HG03571 (cell line): ENCODE measurements around the gene BACH2.
"Not testable (repeated sequence)": the region's sequence is repeated elsewhere in the genome, so short reads cannot be mapped to it uniquely, and the experiment has no call there.

ENCODE experiments used
- ATAC-seq: cut with Tn5 transposase; IDR thresholded peaks from one replicate; pipeline ENCODE4 v1.9.1; 2021; ENCODE audit not compliant: unreplicated experiment

Gene BACH2

DNA sequence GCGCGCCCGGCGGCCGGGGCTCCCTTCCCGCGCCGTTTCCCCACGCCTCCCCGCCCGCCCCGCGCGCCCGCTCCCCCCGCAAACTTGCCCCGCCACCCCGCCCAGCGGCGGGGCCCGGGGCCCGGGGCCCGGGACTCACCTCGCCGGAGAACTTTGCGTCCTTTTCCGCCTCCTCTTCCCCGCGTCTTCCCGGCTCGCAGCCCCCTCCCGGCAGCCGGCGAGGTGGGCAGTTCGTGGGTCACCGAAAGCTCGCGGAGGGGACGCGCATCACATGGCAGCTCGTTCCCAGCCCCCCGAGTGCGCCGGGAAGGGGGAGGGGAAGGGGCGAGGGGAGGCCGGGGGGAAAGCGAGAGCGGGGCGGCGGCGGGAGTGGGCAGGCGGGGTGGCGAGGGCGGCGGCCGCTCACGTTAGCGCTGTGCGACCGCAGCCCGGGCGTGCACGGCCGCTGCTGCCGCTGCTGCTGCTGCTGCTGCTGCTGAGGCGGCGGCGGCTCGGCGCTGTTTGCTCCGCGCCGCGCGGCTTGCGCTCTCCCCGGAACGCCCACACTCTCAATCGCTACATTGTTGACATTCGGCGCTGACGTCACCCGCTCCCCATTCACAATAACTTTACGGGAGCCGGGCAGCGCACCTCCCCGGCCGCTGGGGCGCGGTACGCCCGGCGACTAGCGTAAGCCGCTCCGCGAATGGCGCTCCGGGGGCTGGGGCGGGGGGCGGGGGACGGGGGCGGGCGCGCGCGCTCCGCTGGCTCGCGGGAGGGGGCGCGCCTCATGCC, at the start of gene BACH2:
BACH2 (minus strand) TSS at position 503 of the 774 bp plus-strand sequence. CDS start 287,999 bp downstream, outside the sequence.
- ATAC-seq, result peak; percentile 67

DNA sequence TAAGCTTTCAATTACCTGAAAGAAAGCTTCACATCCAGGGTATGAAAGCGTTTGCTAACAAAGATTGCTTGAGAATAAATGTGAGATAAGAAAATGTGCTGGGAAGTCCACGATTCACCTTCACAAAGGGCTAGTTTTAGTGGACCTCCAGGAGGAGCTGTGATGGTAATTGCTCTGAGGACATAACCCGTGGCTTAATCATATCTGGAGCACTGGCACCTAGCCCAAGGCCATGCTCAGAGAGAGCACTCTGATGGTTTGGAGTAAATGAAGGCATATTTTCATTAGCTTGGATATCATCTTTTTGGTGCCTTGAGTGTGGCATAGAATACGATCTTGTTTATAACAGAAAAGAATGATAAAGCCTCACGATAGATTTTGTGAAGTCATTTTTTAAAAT, 46.9 kb upstream of the BACH2 start:
- no peak for ATAC-seq

DNA sequence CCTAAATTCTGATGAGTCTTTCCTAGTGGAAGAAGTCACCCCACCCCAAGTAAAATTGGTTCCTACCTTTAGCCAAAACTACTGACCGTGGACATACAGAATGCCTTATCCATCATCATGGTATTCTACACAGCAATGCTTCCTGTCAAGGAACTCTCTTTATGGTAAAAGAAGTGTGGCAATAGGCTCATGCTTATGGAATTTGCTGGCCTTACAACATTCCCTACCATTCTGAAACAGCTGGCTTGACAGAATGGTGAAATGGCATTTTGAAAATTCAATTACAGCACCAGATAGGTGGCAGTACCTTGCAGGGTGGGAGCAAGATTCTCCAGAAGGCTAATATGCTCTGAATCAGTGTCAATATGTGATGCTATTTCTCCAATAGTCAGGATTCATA, 41.8 kb upstream of the BACH2 start:
- ATAC-seq, result no peak

DNA sequence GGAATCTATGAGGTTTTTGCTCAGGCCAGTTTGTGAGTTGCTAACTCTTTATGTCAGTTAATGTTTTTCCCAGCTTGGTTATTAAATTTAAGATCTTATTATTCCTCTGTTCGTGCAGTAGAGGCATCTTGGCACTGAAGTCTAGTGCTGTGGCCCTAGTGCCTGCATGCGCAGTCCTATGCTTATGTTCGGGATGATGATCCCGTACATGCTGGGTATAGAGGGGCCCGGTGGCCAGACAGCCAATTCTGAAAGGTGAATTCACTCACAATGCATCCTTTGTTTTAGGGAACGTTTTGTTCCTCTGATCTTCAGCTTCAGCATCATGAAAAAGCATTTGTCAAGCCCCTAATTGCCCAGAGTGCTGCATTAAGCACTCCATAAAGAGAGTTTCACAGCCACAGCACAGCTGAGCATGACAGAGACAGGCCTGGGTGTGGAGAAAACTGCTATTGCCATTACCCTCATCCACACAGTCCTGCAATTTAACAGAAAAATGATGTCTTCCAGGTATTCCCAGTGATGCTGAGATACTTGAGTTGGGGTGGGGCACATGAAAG, 39.8 kb upstream of the BACH2 start:
- no peak for ATAC-seq

DNA sequence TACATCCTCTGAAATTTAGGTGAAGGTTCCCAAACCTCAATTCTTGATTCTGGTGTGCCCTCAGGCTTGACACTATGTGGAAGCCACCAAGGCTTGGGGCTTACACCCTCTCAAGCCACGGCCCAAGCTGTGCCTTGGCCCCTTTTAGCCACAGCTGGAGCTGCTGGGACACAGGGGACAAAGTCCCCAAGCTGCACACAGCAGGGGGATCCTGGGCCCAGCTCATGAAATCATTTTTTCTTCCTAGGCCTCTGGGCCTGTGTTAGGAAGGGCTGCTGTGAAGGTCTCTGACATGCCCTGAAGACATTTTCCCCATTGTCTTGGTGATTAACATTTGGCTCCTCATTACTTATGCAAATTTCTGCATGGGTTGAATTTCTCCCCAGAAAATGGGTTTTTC, 37.3 kb upstream of the BACH2 start:
- no peak for ATAC-seq

DNA sequence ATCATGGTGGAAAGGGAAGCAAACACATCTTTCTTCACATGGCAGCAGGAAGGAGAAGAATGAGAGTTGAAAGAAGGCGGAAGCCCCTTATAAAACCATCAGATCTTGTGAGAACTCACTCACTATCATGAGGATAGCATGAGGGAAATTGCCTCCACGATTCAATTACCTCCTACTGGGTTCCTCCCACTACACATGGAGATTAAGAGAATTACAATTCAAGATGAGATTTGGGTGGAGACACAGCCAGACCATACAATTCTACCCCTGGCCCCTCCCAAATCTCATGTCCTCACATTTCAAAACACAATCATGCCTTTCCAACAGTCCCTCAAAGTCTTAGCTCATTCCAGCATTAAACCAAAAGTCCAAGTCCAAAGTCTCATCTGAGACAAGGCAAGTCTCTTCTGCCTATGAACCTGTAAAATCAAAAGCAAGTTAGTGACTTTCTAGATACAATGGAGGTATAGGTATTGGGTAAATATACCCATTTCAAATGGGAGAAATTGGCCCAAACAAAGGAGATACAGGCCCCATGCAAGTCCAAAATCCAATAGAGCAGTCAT, 36.4 kb upstream of the BACH2 start:
- ATAC-seq, result not testable (repeated sequence)

DNA sequence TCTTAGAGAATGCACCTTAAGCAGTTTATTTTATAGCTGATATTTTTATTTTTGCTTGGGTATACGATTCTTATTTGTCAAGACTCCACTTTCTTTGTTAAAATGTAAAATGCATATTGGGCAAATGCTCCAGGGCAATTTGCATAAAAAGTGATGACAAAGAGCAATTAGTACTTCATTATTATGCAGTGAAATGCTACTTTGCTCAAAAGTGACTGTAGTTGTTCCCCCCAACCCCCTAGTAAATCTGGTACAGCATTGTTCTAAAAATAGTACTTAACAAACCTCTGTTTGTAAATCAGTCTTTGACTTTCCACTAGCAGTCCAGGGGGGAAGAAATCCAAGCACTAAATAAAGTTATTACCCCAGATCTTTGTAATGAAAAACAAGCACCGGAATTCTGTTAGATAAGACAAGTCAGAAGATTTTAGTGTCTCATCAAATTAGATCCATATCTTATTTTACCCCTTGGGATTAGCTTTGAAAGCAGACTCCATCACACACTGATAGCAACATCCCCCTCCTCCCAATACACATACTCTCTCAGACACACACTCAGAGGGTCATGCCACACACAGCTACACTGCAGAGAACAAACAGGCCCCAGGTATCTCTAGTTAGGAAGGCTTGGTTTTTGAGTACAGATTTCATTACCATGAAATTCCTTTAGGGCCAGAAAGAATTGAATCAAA, 32.9 kb upstream of the BACH2 start:
- no peak for ATAC-seq

DNA sequence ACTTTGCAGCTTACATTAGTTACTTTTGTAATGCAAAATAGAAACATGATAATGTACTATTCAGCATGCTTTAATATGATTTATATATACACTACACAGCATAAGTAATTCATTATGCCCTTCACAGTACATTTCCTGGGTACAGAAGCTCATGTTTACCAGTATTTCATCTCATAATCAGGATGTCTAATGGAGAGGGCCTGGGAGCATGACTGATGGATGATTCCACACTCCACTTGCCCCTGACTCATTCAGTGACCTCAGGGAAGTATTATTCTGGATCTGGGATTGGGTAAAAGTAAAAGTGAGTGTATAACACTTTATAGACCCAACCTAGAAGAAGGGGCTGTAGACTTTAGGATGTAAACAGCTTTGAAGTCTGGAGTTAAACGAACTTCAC, 31.4 kb upstream of the BACH2 start:
- no peak for ATAC-seq

DNA sequence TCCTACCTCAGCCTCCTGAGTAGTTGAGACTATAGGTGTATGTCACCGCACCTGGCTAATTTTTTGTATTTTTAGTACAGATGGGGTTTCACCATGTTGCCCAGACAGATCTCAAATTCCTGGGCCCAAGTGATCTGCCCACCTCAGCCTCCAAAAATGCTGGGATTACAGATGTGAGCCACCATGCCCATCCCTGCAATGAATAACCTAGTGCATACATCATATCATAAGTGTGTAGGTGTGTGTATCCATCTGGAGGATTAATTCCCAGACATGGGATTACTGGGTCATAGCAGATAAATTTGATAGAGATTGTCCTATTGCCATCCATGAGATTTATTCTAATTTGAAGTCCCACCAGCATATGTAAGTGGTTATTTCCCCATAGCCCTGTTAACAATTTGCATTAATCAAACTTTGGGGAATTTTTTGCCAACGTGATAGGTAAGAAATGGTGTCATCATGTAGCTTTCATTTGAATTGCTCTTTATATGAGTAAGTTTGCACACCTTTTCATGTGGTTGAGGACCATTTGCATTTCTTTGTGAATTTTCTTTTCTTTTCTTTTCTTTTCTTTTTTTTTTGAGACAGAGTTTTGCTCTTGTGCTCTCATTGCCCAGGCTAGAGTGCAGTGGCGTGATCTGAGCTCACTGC, 29.9 kb upstream of the BACH2 start:
- ATAC-seq, result no peak

DNA sequence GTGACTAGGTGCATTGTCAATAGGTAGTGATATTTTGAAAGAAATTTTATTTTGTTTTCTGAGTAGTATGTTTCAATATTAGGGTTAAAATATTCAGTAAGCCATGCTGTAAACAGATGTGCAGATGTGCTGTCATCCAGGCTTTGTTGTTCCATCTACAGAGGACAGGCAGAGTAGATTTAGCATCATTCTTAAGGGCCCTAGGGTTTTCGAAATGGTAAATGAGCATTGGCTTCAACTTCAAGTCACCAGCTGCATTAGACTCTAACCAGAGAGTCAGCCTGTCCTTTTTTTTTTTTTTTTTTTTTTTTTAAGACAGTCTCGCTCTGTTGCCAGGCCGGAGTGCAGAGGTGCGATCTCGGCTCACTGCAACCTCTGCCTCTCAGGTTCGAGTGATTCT, 27.1 kb upstream of the BACH2 start:
- ATAC-seq, result no peak

DNA sequence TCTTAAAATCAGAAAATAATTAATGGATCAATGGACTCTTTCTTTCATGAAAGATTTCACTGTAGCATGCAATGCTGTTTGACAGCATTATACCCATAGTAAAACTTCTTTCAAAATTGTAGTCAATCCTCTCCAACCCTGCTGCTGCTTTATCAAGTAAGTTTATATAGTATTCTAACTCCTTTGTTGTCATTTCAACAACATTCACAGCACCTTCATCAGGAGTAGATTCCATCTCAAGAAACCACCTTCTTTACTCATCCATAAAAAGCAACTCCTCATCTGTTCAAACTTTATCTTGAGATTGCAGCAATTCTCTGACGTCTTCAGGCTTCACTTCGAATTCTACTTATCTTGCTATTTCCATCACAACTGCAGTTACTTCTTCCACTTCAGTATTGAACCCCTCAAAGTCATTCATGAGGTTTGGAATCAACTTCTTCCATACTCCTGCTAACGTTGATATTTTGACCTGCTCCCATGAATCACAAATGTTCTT, 26.4 kb upstream of the BACH2 start:
- no peak for ATAC-seq

DNA sequence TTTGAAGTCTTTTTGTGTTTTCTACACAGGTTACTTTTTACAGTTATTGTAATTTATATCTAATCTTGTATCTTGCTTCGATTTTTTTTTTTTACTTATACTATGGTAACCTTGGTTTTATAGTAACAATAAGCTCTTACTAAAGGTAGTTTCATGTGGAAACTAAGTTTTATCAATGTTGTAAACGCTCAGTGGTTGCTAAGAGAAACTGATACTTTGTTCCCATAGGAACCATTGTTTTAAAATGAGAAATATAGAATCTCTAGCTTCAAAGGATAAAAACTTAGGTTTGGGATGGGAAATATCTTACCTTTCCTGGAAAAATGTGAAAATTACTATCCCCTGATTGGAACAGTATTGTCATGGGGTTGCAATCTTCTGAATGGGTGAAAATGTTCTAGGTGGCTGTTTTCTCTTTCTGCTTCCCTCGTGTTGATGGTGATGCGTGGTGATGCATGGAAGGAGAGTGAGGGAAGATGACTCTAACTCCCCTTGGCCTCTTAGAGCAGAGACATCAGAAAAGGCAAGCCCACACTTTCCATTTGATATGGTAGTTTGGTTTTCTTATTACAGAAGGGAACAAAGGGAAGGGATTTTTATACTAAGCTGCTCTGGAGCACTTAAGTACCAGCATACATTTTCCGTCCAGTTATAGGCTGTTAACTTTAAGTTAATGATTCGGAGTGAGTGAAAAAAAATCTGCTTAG, 23.5 kb upstream of the BACH2 start:
- no peak for ATAC-seq

DNA sequence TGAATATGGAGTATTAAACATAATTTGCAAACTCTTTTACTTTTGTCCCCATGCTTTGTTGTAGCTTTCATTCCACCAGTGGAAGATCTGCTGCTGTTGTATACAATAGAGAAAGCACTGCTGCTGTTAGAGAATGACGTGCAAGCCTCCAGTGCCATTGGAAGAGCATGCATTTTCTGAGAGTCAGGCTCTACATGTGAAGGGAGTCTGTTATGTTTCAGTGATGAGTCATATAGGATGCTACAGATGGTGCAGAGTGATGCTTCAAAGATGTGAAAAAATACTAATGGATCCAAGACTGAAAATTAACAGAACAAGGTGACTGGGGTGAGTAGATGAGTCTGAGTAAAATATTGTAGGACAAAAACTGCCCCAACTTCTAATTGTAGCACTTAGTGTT, 22.4 kb upstream of the BACH2 start:
- no peak for ATAC-seq

DNA sequence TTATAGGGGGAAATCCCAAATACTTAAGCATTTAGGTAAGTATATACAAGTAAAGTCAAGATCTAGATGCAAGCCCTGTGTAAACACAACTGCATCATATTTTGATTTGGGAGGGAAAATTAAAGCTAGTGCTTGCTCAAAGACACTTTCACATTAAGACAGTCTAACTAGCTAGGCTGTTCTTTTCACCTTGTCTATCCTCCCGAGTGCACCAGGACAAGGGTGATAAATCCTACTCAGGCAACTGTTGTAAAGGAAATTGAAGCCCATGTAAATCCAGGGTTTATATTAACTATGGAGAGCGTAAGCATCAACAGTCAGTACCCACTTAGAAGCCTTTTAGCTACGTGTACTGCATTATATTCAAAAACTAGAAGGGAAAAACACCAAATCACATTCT, 19.3 kb upstream of the BACH2 start:
- no peak for ATAC-seq

DNA sequence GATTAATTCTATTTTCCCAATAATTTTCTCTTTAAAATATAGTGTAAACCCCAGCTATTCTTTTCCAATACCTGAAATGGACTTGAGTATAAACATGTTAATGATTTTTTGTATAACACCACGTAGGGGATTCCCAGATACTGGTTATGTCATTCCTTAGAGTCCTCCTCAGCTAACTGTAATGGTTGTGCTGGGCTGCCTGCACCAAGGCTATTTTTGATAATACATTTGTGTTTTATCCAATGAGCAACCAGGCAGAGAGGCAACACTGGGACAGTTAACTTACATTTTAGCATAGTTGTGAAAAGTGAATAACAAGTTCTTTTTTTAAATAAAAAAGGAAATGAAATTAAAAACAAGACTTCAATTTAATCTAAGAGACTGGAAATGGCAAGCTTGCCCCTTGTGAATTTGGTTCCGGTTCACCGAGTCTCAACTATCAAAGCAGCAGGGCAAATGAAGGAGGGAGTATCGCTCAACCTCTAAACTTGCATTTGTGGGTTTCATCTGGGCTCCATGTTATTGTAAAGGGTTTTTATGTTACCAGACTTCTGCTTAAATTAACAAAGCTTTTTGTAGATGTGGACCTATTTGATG, 18.8 kb upstream of the BACH2 start:
- no peak for ATAC-seq

DNA sequence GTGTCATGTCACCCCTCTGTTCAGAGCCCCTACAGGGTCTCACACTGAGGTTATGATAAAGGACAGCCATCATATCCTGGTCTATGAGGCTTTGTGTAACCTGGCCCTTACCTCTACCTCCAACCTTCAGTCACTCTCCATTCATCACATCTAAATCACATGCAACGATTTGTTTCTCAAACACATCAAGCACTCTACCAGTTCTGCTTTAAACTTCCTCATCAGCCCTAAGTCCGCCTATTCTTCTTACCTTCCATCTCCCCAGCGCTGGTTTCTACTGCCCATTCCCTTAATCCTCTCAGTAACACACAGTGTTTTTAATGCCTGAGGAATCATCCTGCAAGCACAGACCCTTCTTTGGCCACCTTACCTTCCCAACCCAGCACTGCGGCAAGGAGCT, 17.9 kb upstream of the BACH2 start:
- ATAC-seq, result no peak

DNA sequence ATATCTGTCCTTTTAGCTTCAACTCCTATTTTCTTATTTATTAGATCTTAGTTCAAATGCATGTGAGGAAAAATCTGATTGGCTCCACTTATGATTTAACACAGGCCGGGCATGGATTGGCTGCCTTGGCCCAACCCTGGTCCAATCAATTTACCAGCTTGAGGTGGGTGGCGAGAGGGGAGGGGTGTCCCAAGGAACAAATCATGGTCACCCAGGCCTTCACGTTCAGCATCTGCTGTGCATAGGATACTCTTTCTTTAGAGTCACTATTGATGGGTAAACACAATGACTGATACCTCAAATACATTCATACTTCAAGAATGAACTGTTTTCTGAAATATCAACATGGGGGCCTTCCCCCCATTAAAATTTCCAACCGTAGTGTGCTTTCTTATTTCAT, 14.9 kb upstream of the BACH2 start:
- no peak for ATAC-seq

DNA sequence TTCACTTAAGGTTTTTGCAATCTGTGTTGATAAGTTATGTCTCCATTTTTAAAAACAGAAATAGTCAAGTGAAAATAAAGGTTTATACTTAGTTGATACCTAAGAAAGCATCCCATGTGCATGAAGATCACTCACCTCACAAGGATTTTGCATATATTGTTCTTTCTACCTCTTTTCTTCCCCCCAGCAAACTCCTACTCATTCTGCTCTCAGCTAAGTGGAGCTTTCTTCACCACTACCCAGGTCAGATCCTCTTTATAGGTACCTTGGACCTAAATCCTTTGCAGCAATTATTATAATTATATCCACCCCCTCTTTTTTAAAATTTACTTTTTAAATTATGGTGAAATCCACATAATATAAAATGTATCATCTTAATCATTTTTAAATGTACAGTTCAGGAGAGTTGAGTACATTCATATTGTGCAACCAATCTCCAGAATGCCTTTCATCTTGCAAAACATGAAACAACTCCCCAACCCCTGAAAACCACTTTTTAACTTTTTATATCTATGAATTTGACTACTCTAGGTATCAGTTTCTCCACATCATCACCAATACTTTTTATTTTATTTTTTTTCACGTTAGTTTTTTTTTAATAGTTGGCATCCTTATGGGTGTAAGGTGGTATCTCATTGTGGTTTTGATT, 9.3 kb upstream of the BACH2 start:
- ATAC-seq, result no peak

DNA sequence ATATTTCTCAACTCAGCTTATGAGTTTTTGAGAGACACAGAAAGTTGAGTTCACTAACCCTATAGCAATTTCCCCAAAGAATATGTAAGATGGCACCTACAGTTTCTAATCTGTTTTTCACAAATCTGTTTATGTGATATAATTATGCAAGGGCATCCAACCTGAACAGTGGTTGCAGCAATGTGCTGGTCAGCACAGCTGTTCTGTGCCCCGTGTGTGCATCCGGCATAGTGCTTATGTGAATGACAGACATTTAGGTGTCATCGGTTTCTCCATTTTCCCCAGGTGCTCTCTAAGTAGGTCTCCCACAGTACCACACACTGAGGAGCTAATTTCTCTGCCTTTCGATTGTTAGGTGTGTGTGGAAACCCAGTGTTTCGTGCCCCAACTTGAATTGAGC, 7.7 kb upstream of the BACH2 start:
- no peak for ATAC-seq

DNA sequence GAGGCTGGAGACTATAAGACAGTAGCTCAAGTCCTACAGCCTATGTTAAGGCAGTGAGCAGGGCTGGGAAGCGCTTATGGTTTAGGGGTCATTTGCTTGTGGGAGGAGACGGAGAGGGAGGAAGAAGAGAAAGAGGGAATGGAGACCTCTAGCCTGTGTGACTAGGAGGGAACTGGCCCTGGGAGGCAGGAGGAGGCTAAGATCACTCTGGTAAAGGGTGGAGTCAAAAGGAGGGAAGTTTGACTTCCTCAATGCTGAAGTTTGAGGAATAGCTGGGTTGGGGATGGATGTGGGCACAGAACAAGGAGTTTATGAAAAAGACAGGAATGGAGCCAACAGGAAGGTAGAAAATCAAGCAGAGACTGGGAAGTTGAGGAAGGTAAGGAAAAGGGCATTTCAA, 6.4 kb upstream of the BACH2 start:
- ATAC-seq, result no peak
